WERI-Rb-1 (cell line): ENCODE data around the gene DYNC1I1.

Experiments
- DNase-seq: peaks from one replicate; pipeline ENCODE4 v3.0.0-alpha.2; 2020
- H3K27ac ChIP-seq: fragments of 250-450 bp; sonication (Bioruptor Pico); 2 replicates; pipeline ENCODE4 v1.5.1; 2020; ENCODE audit warnings: mild to moderate bottlenecking, moderate library complexity
- H3K27me3 ChIP-seq: fragments of 250-450 bp; sonication (Bioruptor Pico); 2 replicates; pipeline ENCODE4 v1.5.1; 2021; ENCODE audit warnings: mild to moderate bottlenecking, low read depth, moderate library complexity; ENCODE audit not compliant: insufficient read depth, severe bottlenecking
- H3K36me3 ChIP-seq: fragments of 250-450 bp; sonication (Bioruptor Pico); 2 replicates; pipeline ENCODE4 v1.5.1; 2020; ENCODE audit warnings: mild to moderate bottlenecking, moderate library complexity
- H3K4me3 ChIP-seq: 2 replicates; pipeline ENCODE4 v1.5.1; 2011; ENCODE audit warnings: low read depth, mild to moderate bottlenecking, control low read depth, low read length
- H3K9me3 ChIP-seq: fragments of 250-450 bp; sonication (Bioruptor Pico); 2 replicates; pipeline ENCODE4 v1.5.1; 2021; ENCODE audit warnings: mild to moderate bottlenecking, moderate library complexity; ENCODE audit not compliant: severe bottlenecking
- TF ChIP-seq, protein P1 (sequence below): IDR thresholded peaks from 2 replicates; pipeline ENCODE4 v1.5.1; 2011; ENCODE audit warnings: low read depth, mild to moderate bottlenecking, control low read depth, inconsistent platforms, low read length

Gene DYNC1I1

GRCh38 chr7:95883217-95883616 is 110.9 kb downstream of the DYNC1I1 start:
- no peak for DNase-seq
- H3K9me3 ChIP-seq = no peaks in the 10 kb centered on the region
- H3K4me3 ChIP-seq = no peak overlapping the region
- H3K36me3 ChIP-seq = no peaks in the 10 kb centered on the region
- no peaks in the 10 kb centered on the region for H3K27me3 ChIP-seq
- TF ChIP-seq, protein P1, sequence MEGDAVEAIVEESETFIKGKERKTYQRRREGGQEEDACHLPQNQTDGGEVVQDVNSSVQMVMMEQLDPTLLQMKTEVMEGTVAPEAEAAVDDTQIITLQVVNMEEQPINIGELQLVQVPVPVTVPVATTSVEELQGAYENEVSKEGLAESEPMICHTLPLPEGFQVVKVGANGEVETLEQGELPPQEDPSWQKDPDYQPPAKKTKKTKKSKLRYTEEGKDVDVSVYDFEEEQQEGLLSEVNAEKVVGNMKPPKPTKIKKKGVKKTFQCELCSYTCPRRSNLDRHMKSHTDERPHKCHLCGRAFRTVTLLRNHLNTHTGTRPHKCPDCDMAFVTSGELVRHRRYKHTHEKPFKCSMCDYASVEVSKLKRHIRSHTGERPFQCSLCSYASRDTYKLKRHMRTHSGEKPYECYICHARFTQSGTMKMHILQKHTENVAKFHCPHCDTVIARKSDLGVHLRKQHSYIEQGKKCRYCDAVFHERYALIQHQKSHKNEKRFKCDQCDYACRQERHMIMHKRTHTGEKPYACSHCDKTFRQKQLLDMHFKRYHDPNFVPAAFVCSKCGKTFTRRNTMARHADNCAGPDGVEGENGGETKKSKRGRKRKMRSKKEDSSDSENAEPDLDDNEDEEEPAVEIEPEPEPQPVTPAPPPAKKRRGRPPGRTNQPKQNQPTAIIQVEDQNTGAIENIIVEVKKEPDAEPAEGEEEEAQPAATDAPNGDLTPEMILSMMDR = no peak
- H3K27ac ChIP-seq = no peak overlapping the region

GRCh38 chr7:95886501-95887090 is 114.2 kb downstream of the DYNC1I1 start:
- H3K27me3 ChIP-seq = no peaks in the 10 kb centered on the region
- no peak overlapping the region for H3K27ac ChIP-seq
- no peak for DNase-seq
- H3K4me3 ChIP-seq = no peak overlapping the region
- TF ChIP-seq, protein P1 = no peak
- H3K36me3 ChIP-seq = no peaks in the 10 kb centered on the region
- no peaks in the 10 kb centered on the region for H3K9me3 ChIP-seq

DNA sequence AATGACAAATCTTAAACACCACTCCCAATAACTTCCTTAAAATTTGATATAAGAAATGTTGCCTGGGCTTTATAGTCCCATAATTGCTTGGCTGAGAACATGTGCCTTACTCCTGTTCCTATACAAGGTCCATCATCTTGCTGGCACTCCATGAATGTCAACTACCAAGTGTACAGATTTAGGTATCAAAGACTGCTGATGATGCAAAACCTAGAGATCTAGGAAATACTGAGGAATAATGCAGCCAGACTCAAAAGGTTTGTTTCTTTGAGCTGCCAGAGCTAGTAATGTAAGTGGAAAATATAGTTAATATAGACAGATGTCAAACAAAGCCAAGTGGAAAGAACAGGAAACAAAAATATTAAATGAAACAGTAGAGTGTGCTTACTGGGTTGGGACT is 121.1 kb downstream of the DYNC1I1 start:
- TF ChIP-seq, protein P1 = no peak
- DNase-seq = no peak
- H3K36me3 ChIP-seq = no peaks in the 10 kb centered on the region

DNA sequence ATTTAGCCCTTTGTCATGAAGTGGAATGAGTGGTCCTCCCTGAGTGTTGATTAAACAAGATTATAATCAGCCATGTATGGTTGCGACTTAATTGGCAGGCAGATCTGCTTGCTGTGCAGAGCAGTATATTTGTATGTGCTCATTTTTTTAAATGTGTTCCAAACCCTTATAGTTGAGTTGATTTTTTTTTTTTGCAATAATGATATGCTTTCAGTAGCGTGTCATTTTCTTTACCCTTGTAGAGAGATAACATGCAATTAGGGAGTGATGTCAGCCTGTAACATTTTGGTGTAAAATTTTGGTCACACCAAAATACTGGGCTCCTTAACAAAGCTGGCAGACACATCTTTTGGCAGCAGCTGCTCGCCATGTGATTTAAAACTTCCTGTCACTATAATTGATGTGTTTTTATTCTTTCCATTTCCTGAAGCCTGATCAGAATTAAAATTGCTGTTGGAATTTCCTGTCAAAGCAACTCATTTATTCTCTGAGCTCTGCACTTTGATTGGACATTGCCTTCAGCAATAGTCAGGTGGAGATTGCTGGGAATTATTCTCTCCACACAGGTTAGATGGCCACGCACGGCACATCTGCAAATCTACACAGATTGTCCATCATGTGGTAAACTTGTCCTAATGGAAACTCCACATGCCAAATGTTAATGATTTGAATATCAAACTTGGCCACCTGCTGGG is 125.3 kb downstream of the DYNC1I1 start:
- H3K4me3 ChIP-seq = no peak overlapping the region
- TF ChIP-seq, protein P1 = no peak

More for the DNA sequence above, 121.1 kb downstream of the DYNC1I1 start:
- Histone ChIP-seq H3K27me3 (no peaks in the 10 kb centered on the region), H3K4me3 (no peak overlapping the region), H3K9me3 (peaks cover 2% of the 10 kb centered on the region), H3K27ac (no peak overlapping the region)

DNA sequence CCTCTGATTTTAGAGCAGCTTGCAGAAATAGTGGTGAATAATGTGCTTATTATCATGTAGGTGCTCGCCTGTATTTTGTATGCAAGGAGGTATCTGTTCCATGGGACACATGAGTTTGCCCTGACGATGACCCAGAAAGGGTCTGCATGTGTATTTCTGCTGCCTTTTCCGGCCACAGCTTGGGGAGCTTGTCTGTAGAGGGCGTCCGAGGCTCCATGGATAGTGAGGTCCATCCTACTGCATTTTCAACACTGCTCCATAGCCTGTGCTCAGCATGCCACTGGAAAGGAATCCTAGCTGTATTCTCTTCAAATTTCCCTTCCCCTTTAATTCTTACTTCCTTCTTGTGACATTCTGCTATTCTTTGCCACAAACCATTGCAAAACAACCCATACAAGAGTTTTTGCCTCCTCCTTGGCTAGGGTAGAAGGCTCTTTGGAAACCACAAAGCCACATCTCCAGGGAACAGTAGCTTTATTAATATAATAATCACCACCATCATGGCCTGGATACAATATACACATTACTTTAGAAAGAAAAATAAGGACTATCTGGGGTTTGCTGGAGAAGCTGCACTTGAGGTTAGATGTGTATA is 127.7 kb downstream of the DYNC1I1 start:
- no peaks in the 10 kb centered on the region for H3K27me3 ChIP-seq
- H3K9me3 ChIP-seq = peaks cover 2% of the 10 kb centered on the region
- H3K27ac ChIP-seq = no peak overlapping the region
- H3K4me3 ChIP-seq = no peak overlapping the region
- DNase-seq = peak; percentile 56
- TF ChIP-seq, protein P1 = peak; percentile 59
- no peaks in the 10 kb centered on the region for H3K36me3 ChIP-seq

More for the DNA sequence above, 125.3 kb downstream of the DYNC1I1 start:
- no peak overlapping the region for H3K27ac ChIP-seq
- no peak for DNase-seq
- H3K36me3 ChIP-seq = no peaks in the 10 kb centered on the region
- H3K9me3 ChIP-seq = peaks cover 2% of the 10 kb centered on the region
- H3K27me3 ChIP-seq = no peaks in the 10 kb centered on the region
